ENCODE data around the gene STAG3. TPM values are rescaled to one million over a fixed set of nuclear protein-coding genes. Genes with fewer than 3 reads are reported as not detected.
A peak's percentile ranks its signal among the peaks of the same experiment; 100 is the strongest.
"Not testable (repeated sequence)": the region's sequence is repeated elsewhere in the genome, so short reads cannot be mapped to it uniquely, and the experiment has no call there.

The STAG3 gene
- total RNA-seq, 2 donors from 2014 or later: 7.8 to 22.1 TPM

DNA sequence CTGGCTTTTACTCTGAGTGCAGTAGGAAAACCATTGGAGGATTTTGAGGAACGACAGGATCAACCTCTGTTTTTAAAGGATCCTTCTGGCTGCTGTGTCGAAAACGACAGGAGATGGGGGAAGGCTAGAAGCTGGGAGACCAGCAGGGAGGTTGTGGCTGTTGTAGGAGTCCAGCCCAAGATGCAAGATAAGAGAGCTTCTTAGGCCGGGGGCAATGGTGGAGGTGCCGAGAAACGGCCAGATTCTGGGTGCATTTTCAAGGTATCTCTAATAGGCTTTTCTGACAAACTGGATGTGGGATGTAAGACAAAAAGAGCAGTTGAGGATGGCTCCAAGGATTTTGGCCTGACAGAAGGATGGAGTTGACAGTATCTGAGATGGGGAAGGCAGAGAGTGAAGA, 31.8 kb downstream of the STAG3 start:
- H3K36me3 Mint-ChIP-seq (ENCODE audit: low read depth): no peaks in the 10 kb centered on the region
- no peaks in the 10 kb centered on the region for H3K9me3 Mint-ChIP-seq
- no peak for ATAC-seq (replicated peaks)
- peak overlapping the region; percentile 79 for H3K4me3 Mint-ChIP-seq
- H3K27me3 Mint-ChIP-seq: no peaks in the 10 kb centered on the region
- H3K4me1 Mint-ChIP-seq: peaks cover 36% of the 10 kb centered on the region
- H3K27ac Mint-ChIP-seq: peak overlapping the region; percentile 92

DNA sequence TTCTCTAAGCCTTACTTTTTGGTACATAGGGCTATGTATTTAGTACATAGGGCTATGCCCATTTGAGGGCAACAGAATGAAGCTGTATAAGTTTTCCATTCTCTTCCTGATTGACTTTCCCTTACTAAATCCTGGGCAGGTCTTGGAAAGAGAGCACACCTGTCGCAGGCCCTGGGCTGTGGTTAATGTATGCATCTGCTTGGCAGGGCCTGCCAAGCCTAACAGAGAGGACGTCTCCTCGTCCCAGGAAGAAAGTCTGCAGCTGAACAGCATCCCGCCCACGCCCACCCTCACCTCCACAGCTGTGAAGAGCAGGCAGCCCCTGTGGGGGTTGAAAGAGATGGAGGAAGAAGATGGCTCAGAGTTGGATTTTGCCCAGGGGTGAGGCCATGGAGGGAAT, 33.1 kb downstream of the STAG3 start:
- Mint-ChIP-seq H3K4me3 (peak overlapping the region; percentile 70), H3K4me1 (peaks cover 36% of the 10 kb centered on the region), H3K9me3 (no peaks in the 10 kb centered on the region), H3K27me3 (no peaks in the 10 kb centered on the region), H3K27ac (peak overlapping the region; percentile 63), H3K36me3 (ENCODE audit: low read depth) (no peaks in the 10 kb centered on the region)
- ATAC-seq (replicated peaks): no peak

DNA sequence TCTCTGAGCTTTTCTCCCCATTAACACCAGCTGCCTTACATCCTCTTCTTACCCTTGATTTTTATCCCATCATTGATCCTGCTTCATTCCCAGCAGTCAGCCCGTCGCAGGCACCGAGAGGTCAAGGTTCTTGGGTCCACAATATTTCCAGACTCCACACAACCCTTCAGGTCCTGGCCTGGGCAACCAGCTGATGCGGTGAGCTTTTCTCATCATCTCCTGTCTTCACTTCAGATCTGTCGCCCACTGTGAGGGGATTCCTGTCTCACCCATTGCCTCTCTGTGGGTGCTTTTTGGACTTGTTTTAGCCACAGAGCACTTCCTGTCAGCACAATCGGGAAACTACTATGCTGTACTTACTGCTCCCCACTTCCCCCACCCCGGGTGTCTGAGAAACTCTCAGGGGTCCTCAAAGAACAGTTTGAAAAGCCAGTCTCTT, 33.6 kb downstream of the STAG3 start:
- Mint-ChIP-seq H3K27me3 (no peaks in the 10 kb centered on the region), H3K4me1 (peaks cover 36% of the 10 kb centered on the region), H3K9me3 (no peaks in the 10 kb centered on the region), H3K4me3 (peak overlapping the region; percentile 70), H3K27ac (peak overlapping the region; percentile 63), H3K36me3 (ENCODE audit: low read depth) (no peaks in the 10 kb centered on the region)
- ATAC-seq (replicated peaks): peak; percentile 65

DNA sequence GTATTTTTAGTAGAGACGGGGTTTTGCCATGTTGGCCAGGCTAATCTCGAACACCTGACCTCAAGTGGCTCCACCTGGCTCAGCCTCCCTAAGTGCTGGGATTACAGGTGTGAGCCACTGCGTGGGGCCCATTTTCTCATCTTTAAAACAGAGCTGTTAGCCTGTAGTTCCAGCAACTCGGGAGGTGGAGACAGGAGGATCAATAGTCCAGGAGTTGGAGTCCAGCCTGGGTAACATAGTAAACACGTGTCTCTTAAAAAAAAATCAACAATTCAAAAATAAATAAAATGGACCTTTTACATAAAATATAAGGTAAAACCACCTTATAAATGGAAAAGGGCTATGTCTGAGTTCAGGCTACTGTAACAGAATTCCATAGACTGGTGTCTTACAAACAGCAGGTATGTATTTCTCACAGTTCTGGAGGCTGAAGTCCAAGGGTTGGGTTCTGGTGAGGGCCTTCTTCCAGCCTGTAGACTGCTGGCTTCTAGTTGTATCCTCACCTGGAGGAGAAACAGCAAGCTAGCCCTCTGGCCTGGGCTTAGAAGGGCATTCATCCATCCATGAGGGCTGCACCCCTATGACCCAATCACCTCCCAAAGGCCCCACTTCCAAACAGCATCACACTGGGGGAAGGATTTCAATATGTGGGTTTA, 35.0 kb downstream of the STAG3 start:
- no peaks in the 10 kb centered on the region for H3K36me3 Mint-ChIP-seq (ENCODE audit: low read depth)
- H3K4me1 Mint-ChIP-seq: peaks cover 39% of the 10 kb centered on the region
- no peaks in the 10 kb centered on the region for H3K27me3 Mint-ChIP-seq
- H3K27ac Mint-ChIP-seq: no peak overlapping the region
- H3K4me3 Mint-ChIP-seq: no peak overlapping the region
- no peaks in the 10 kb centered on the region for H3K9me3 Mint-ChIP-seq
- ATAC-seq (replicated peaks): no peak

DNA sequence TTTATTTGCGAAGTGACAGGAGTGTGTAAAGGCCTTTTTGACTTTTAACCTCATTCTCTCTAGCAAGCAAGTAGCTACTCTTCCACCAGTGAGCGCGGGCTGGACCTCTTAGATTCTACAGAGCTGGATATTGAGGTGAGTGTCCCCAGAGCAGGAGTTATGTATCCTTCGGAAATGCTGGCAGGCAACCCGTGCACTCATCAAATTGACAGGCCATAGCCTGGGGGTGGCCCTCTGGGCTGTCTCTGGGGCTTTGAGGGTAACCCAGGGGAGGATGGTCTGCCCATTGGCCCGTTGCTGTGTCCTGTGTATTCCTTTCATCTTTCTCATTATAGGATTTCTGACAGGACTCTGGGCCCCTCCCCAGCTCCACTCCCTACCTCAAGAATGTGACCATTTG, 36.0 kb downstream of the STAG3 start:
- Mint-ChIP-seq H3K9me3 (no peaks in the 10 kb centered on the region), H3K36me3 (ENCODE audit: low read depth) (peaks cover 5% of the 10 kb centered on the region), H3K27ac (no peak overlapping the region), H3K27me3 (no peaks in the 10 kb centered on the region), H3K4me1 (peaks cover 35% of the 10 kb centered on the region), H3K4me3 (no peak overlapping the region)
- ATAC-seq (replicated peaks): no peak

DNA sequence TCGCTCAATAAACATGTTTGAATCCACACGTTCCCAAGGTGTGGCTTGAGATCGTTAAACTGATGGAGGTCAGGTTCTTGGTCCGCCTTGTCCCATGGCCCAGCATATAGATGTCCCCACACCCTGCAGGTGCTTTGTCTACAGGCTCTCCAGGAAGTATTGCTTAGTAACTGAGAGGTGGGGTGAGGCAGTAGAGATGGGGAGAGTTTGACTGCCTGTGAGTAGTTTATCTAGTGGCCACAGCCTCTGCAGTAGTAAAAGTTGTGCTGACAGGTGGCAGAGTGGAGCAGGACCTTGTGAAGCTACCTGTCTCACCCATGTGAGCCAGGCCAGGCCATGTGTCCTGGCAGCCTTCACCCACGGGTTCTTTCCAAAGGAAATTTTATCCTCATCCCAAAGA, 36.6 kb downstream of the STAG3 start:
- peaks cover 35% of the 10 kb centered on the region for H3K4me1 Mint-ChIP-seq
- H3K9me3 Mint-ChIP-seq; H3K27ac Mint-ChIP-seq; ATAC-seq (replicated peaks); H3K4me3 Mint-ChIP-seq; H3K27me3 Mint-ChIP-seq: not testable (repeated sequence)
- H3K36me3 Mint-ChIP-seq (ENCODE audit: low read depth): peaks cover 12% of the 10 kb centered on the region

DNA sequence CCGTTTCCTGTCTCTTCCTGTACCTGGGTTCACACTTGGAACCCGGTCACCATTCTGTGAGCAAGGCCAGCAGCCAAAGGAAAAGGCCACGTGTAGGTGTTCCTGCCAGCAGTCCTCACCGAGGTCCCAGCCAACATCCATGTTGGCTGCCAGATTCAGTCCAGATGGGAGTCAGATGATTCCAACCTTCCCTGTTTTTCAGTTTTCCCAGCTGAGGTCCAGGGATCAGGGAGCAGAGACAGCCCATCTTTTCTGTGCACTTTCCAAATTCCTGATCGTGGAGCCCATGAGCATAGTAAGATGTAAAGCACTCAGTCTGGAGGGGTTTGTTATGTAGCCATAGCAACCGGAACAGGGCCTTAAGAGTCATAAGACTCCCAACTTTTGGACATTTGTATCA, 38.2 kb downstream of the STAG3 start:
- Mint-ChIP-seq H3K4me1 (peaks cover 25% of the 10 kb centered on the region), H3K36me3 (ENCODE audit: low read depth) (peaks cover 27% of the 10 kb centered on the region), H3K27ac (no peak overlapping the region), H3K4me3 (no peak overlapping the region), H3K27me3 (no peaks in the 10 kb centered on the region), H3K9me3 (no peaks in the 10 kb centered on the region)
- no peak for ATAC-seq (replicated peaks)

DNA sequence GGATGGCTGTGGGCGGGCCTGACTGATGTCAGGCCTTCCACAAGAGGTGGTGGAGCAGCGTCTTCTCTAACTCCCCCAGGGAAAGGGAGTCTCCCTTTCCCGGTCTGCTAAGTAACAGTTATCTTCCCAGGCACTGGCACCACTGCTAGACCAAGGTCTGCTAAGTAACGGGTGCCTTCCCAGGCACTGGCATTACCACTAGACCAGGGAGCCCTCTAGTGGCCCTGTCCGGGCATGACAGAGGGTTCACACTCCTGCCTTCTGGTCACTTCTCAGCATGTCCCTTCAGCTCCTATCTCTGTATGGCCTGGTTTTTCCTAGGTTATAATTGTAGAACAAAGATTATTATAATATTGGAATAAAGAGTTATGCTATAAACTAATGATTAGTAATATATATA, 40.2 kb downstream of the STAG3 start:
- peak overlapping the region; percentile 84 for H3K27ac Mint-ChIP-seq
- not testable (repeated sequence) for ATAC-seq (replicated peaks); H3K27me3 Mint-ChIP-seq; H3K9me3 Mint-ChIP-seq
- H3K36me3 Mint-ChIP-seq (ENCODE audit: low read depth): peaks cover 47% of the 10 kb centered on the region
- peak overlapping the region; percentile 97 for H3K4me3 Mint-ChIP-seq
- H3K4me1 Mint-ChIP-seq: peaks cover 16% of the 10 kb centered on the region

DNA sequence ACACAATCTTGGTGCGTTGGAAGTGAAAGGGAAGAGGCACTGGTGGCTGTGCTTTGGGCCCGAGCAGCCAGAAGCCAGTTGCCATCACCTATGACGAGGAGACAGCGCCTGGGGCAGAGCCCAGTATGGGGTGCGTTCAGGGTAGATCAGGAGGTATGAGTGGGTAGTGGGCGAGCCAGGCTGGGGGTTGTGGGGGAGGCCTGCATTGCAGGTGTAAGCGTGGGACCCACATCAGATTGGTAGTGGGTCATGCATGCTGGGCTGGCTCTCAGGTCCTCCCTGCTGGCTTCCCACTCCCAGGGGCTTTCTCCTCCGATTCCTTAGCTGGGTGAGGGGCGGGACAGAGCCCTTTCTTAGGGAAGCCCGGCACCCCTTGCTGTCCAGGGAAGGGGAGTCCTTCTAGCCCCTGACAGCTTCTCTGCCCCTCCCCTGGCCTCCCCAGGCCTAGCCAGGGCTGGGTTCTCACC, 41.6 kb downstream of the STAG3 start:
- H3K27ac Mint-ChIP-seq: peak overlapping the region; percentile 98
- no peaks in the 10 kb centered on the region for H3K27me3 Mint-ChIP-seq
- peaks cover 61% of the 10 kb centered on the region for H3K36me3 Mint-ChIP-seq (ENCODE audit: low read depth)
- H3K4me1 Mint-ChIP-seq: peaks cover 23% of the 10 kb centered on the region
- ATAC-seq (replicated peaks): no peak
- no peaks in the 10 kb centered on the region for H3K9me3 Mint-ChIP-seq
- H3K4me3 Mint-ChIP-seq: peak overlapping the region; percentile 97

DNA sequence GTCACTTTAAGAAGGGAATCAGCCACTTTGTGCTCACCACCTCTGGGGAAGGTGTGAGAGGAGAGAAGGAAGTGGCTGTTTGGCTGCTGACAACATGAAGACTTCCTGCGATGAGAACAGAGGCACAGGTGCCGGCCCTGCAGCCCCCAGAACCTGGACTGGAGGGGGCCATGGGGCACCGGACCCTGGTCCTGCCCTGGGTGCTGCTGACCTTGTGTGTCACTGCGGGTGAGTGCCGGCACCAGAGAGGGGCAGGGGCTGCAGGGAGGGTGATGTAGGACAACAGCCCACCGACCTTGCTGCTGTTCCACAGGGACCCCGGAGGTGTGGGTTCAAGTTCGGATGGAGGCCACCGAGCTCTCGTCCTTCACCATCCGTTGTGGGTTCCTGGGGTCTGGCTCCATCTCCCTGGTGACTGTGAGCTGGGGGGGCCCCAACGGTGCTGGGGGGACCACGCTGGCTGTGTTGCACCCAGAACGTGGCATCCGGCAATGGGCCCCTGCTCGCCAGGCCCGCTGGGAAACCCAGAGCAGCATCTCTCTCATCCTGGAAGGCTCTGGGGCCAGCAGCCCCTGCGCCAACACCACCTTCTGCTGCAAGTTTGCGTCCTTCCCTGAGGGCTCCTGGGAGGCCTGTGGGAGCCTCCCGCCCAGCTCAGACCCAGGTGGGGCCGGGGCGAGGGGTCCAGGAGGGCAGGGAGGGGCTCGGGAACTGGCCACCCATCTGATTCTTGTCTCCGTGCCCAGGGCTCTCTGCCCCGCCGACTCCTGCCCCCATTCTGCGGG, 42.3 kb downstream of the STAG3 start, which contains the start of gene PVRIG:
TSS of gene PVRIG (plus strand) at position 149 of the 785 bp plus-strand sequence. CDS start at position 171, 22 bp downstream.
- Mint-ChIP-seq H3K4me1 (peaks cover 23% of the 10 kb centered on the region), H3K4me3 (peak within 1 kb of the TSS; percentile 97), H3K27ac (peak within 1 kb of the TSS; percentile 98), H3K36me3 (ENCODE audit: low read depth) (peaks cover 68% of the 10 kb centered on the region)
- not testable (repeated sequence) for H3K9me3 Mint-ChIP-seq; ATAC-seq (replicated peaks); H3K27me3 Mint-ChIP-seq

DNA sequence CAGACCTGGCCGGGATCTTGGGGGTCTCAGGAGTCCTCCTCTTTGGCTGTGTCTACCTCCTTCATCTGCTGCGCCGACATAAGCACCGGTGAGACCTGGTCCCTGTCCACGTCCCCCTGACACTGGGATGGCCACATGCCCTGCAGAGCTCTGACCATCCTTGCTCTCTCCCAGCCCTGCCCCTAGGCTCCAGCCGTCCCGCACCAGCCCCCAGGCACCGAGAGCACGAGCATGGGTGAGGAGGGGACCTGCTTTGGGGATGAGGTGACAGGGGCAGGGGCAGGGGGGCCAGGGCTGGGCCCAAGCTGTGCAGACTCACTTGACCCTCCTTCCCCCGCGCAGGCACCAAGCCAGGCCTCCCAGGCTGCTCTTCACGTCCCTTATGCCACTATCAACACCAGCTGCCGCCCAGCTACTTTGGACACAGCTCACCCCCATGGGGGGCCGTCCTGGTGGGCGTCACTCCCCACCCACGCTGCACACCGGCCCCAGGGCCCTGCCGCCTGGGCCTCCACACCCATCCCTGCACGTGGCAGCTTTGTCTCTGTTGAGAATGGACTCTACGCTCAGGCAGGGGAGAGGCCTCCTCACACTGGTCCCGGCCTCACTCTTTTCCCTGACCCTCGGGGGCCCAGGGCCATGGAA, 43.0 kb downstream of the STAG3 start:
- peak overlapping the region; percentile 97 for H3K4me3 Mint-ChIP-seq
- H3K27ac Mint-ChIP-seq: peak overlapping the region; percentile 98
- H3K4me1 Mint-ChIP-seq: peaks cover 23% of the 10 kb centered on the region
- no peaks in the 10 kb centered on the region for H3K9me3 Mint-ChIP-seq
- peaks cover 75% of the 10 kb centered on the region for H3K36me3 Mint-ChIP-seq (ENCODE audit: low read depth)
- no peaks in the 10 kb centered on the region for H3K27me3 Mint-ChIP-seq
- ATAC-seq (replicated peaks): peak; percentile 41

DNA sequence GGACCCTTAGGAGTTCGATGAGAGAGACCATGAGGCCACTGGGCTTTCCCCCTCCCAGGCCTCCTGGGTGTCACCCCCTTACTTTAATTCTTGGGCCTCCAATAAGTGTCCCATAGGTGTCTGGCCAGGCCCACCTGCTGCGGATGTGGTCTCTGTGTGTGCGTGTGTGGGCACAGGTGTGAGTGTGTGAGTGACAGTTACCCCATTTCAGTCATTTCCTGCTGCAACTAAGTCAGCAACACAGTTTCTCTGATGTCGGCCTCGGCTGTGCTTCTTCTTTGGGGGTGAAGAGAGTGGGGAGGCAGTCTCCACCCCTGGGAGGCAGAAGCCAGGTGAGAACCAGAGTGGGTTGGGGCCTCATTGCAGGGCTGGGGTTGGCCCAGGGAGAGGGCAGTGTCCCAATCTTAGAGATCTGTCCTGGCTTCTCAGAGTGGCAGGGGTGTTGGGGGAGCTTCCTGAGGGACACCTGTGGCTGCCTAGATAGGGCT, 43.6 kb downstream of the STAG3 start:
- H3K4me1 Mint-ChIP-seq: peaks cover 23% of the 10 kb centered on the region
- H3K9me3 Mint-ChIP-seq: no peaks in the 10 kb centered on the region
- H3K27ac Mint-ChIP-seq: peak overlapping the region; percentile 98
- no peaks in the 10 kb centered on the region for H3K27me3 Mint-ChIP-seq
- H3K4me3 Mint-ChIP-seq: peak overlapping the region; percentile 97
- ATAC-seq (replicated peaks): peak; percentile 72
- H3K36me3 Mint-ChIP-seq (ENCODE audit: low read depth): peaks cover 81% of the 10 kb centered on the region

DNA sequence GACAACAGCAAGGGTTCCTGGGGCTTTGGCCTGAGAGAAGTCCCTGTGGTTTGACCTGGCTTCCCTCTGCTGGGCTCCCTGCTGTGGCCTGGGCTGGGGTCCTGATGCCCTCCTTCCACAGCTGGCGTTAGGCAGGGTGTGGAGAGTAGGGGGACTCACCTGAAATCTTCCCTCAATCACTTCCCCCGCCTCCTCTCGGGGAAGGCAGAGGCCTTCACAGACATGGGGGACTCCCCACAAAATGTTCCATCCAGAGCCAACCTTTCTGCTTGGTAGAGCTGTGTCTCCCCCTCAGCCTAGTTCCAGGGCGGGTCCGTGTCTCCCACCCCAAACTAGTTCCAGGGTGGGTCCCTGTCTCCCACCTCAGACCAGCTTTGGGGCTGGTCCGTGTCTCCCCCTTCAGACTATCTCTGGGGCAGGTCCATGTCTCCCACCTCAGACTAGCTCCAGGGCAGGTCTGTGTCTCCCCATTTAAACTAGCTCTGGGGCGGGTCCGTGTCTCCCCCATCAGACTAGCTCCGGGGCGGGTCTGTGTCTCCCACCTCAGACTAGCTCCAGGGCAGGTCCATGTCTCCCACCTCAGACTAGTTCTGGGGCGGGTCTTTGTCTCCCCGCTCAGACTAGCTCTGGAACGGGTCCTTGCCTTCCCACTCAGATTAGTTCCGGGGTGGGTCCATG, 44.2 kb downstream of the STAG3 start:
- no peak for ATAC-seq (replicated peaks)
- peaks cover 23% of the 10 kb centered on the region for H3K4me1 Mint-ChIP-seq
- H3K27ac Mint-ChIP-seq: peak overlapping the region; percentile 98
- H3K27me3 Mint-ChIP-seq: no peaks in the 10 kb centered on the region
- H3K4me3 Mint-ChIP-seq: peak overlapping the region; percentile 97
- H3K9me3 Mint-ChIP-seq: no peaks in the 10 kb centered on the region
- peaks cover 87% of the 10 kb centered on the region for H3K36me3 Mint-ChIP-seq (ENCODE audit: low read depth)

All from activated T-helper 17 cell treated with anti-CD3 and anti-CD28 coated beads, Interleukin-2, amount 50 U/mL, for 72 hours (primary cell).